HCT116 (cell line): Measurements from ENCODE around the gene ABCB8.

Source experiments
- EGR1 ChIP-seq: IDR thresholded peaks from 2 replicates; pipeline ENCODE4 v1.6.1; 2012; ENCODE audit warnings: low read depth
- TF ChIP-seq, protein P1 (sequence below), 3 experiments: fragments of 200-600 bp in 1 of 3; sonication (generic) in 1 of 3; IDR thresholded peaks in 2 of 3; conservative IDR thresholded peaks in 1 of 3; 2 replicates each; pipeline ENCODE4 v1.5.1; 2012 to 2017; ENCODE audit warnings: low read depth in 2 of 3, low read length in 2 of 3, antibody characterized with exemption in 1 of 3, borderline replicate concordance in 1 of 3, control low read depth in 1 of 3, mild to moderate bottlenecking in 1 of 3, mixed read lengths in 1 of 3, mixed run types in 1 of 3, moderate library complexity in 1 of 3; ENCODE audit not compliant: insufficient read depth in 1 of 3

DNA sequence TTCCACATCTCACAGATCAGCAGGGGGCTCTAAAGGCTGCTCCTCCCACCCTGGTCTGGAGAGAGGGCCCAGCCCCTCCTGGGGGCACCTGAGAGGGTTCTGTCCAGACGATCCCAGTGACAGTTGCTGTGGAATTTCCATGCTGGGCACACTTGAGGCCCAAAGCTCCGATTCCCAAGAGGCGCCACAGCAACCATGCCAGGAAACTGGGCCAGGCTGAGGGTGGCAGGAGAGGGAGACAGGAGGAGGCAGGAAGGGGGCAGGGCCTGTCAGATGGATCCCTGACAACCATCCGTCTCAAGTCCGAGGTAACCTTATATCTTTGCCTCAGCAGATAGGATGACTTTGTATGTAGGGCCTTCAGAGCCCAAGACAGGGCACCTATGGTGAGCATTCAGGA lies 41.7 kb upstream of the ABCB8 start:
- TF ChIP-seq, protein P1, sequence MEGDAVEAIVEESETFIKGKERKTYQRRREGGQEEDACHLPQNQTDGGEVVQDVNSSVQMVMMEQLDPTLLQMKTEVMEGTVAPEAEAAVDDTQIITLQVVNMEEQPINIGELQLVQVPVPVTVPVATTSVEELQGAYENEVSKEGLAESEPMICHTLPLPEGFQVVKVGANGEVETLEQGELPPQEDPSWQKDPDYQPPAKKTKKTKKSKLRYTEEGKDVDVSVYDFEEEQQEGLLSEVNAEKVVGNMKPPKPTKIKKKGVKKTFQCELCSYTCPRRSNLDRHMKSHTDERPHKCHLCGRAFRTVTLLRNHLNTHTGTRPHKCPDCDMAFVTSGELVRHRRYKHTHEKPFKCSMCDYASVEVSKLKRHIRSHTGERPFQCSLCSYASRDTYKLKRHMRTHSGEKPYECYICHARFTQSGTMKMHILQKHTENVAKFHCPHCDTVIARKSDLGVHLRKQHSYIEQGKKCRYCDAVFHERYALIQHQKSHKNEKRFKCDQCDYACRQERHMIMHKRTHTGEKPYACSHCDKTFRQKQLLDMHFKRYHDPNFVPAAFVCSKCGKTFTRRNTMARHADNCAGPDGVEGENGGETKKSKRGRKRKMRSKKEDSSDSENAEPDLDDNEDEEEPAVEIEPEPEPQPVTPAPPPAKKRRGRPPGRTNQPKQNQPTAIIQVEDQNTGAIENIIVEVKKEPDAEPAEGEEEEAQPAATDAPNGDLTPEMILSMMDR (IDR thresholded peaks at IDR 0.05 in 2 of 3, conservative IDR thresholded peaks at IDR 0.05 in 1 of 3; ENCODE audit: borderline replicate concordance in 1 of 3, insufficient read depth in 1 of 3, low read depth in 2 of 3, low read length in 2 of 3): no peak
- TF ChIP-seq EGR1: no peak
